Gastroesophageal sphincter (tissue), 4 donors: ENCODE results near the gene PCTP. TPM values are rescaled to one million over a fixed set of nuclear protein-coding genes. Genes with fewer than 3 reads are reported as not detected.

ENCODE experiments used
- ATAC-seq: fragments of 150-250 bp; one replicate; pipeline ENCODE4 v1.9.1; 2016; ENCODE audit warnings: mild to moderate bottlenecking, moderate library complexity
- H3K27ac ChIP-seq, 4 donors: fragments of 200-600 bp; sonication (generic) in 3 of 4; 1 replicate in 3 of 4; 2 replicates in 1 of 4; pipeline ENCODE4 v1.5.1; 2016 to 2019
- H3K27me3 ChIP-seq: fragments of 200-600 bp; sonication (generic); one replicate; pipeline ENCODE4 v1.5.1; 2019
- H3K36me3 ChIP-seq, 2 donors: fragments of 200-600 bp; sonication (generic); one replicate each; pipeline ENCODE4 v1.5.1; 2019; ENCODE audit warnings: control low read depth in 1 of 2
- H3K4me1 ChIP-seq, 3 donors: fragments of 200-600 bp; sonication (generic); 1 replicate in 2 of 3; 2 replicates in 1 of 3; pipeline ENCODE4 v1.5.1; 2016 to 2019; ENCODE audit warnings: control low read depth in 2 of 3
- H3K4me3 ChIP-seq, 2 donors: fragments of 200-600 bp; sonication (generic); one replicate each; pipeline ENCODE4 v1.5.1; 2019; ENCODE audit warnings: mild to moderate bottlenecking in 1 of 2, moderate library complexity in 1 of 2
- H3K9me3 ChIP-seq, 3 donors: fragments of 200-600 bp; sonication (generic); one replicate each; pipeline ENCODE4 v1.5.1; 2017 to 2019; ENCODE audit warnings: control low read depth in 2 of 3
- CTCF ChIP-seq, 4 experiments: fragments of 200-600 bp in 2 of 4; fragments of 450-650 bp in 2 of 4; sonication (generic) in 1 of 4; IDR thresholded peaks; one replicate each; pipeline ENCODE4 v1.5.1; 2017 to 2019; ENCODE audit warnings: antibody characterized with exemption in 4 of 4, mild to moderate bottlenecking in 2 of 4, moderate library complexity in 2 of 4
- EP300 ChIP-seq: sonication (generic); formaldehyde crosslinking; IDR thresholded peaks from one replicate; pipeline ENCODE4 v1.6.1; 2017; ENCODE audit warnings: antibody characterized with exemption, mild to moderate bottlenecking
- POLR2A ChIP-seq, 2 donors: fragments of 450-650 bp; IDR thresholded peaks; one replicate each; pipeline ENCODE4 v1.6.1; 2017; ENCODE audit warnings: antibody characterized with exemption in 2 of 2, mild to moderate bottlenecking in 2 of 2, moderate library complexity in 1 of 2
- POLR2AphosphoS5 ChIP-seq: sonication (generic); formaldehyde crosslinking; IDR thresholded peaks from one replicate; pipeline ENCODE4 v1.6.1; 2017; ENCODE audit warnings: antibody characterized with exemption
- WGBS, 2 donors: methylation state at CpG; one replicate each; pipeline ENCODE4 v1.1.5; 2018; ENCODE audit warnings: low coverage in 1 of 2; 5-methylcytosine and 5-hydroxymethylcytosine counted together
- total RNA-seq, 4 donors: library from RNA; depleted of rRNA; stranded (reverse); fragments of >200 nt; gene quantifications; one replicate each; pipeline ENCODE4 v1.1.0, GENCODE V29; 2016

Gene PCTP
- total RNA-seq: 10 to 100 TPM; 11.3 to 27.3 (median 18.8) TPM

GRCh38 chr17:55750750-55751657, at the start of gene PCTP:
Gene PCTP, plus strand, starts transcription at chr17:55751051. Its CDS starts 53 bp downstream, at chr17:55751104.
- TF ChIP-seq CTCF (IDR thresholded peaks at IDR 0.05) (peak in 3 of 4 experiments; percentile 58 to 60 (median 59)), POLR2AphosphoS5 (peak; percentile 91), EP300 (no peak), POLR2A (IDR thresholded peaks at IDR 0.05) (peak; percentile 79 to 80)
- 0% methylated on average over 3 of the region's 53 CpGs; no CpG with 5 or more reads in 1 of the 2 donors for WGBS, 2 donors
- peaks cover 0 to 12% of the 10 kb centered on the region in 2 donors for H3K36me3 ChIP-seq
- ATAC-seq: peak; percentile 99
- no peaks in the 10 kb centered on the region for H3K27me3 ChIP-seq
- peaks cover 8 to 35% (median 9%) of the 10 kb centered on the region in 3 donors for H3K4me1 ChIP-seq
- H3K4me3 ChIP-seq: peak within 1 kb of the TSS; percentile 66 to 71
- peak within 1 kb of the TSS; percentile 41 to 94 (median 88) for H3K27ac ChIP-seq
- H3K9me3 ChIP-seq: no peaks in the 10 kb centered on the region

- no peak overlapping the region for H3K27ac ChIP-seq
- TF ChIP-seq EP300: no peak
- no peak for TF ChIP-seq CTCF (IDR thresholded peaks at IDR 0.05)
- peak; percentile 31 for TF ChIP-seq POLR2AphosphoS5
- TF ChIP-seq POLR2A (IDR thresholded peaks at IDR 0.05): no peak
- H3K4me1 ChIP-seq: peaks cover 0 to 15% (median 5%) of the 10 kb centered on the region in 3 donors
- no peak overlapping the region for H3K4me3 ChIP-seq
- no peaks in the 10 kb centered on the region for H3K9me3 ChIP-seq
- WGBS, 2 donors: 53 to 63% methylated on average over 4 to 7 of the region's 7 CpGs
- H3K27me3 ChIP-seq: no peaks in the 10 kb centered on the region
- no peak for ATAC-seq
- no peaks in the 10 kb centered on the region for H3K36me3 ChIP-seq
These were observed 48.7 kb upstream of the PCTP start for GRCh38 chr17:55702150-55702549.

GRCh38 chr17:55704401-55704800, 46.5 kb upstream of the PCTP start:
- 44 to 81% methylated on average over 1 of the region's 1 CpG for WGBS, 2 donors
- Histone ChIP-seq H3K36me3 (no peaks in the 10 kb centered on the region), H3K9me3 (no peaks in the 10 kb centered on the region), H3K27ac (no peak overlapping the region), H3K4me1 (peaks cover 0 to 18% (median 4%) of the 10 kb centered on the region in 3 donors), H3K4me3 (no peak overlapping the region), H3K27me3 (no peaks in the 10 kb centered on the region)
- TF ChIP-seq POLR2A (IDR thresholded peaks at IDR 0.05): no peak
- TF ChIP-seq POLR2AphosphoS5: peak; percentile 49
- ATAC-seq: no peak

GRCh38 chr17:55705847-55706246, 45.0 kb upstream of the PCTP start:
- Histone ChIP-seq H3K9me3 (no peaks in the 10 kb centered on the region), H3K27ac (no peak overlapping the region), H3K36me3 (no peaks in the 10 kb centered on the region), H3K27me3 (no peaks in the 10 kb centered on the region), H3K4me1 (peaks cover 0 to 30% (median 3%) of the 10 kb centered on the region in 3 donors), H3K4me3 (no peak overlapping the region)
- ATAC-seq: no peak
- no peak for TF ChIP-seq EP300
- TF ChIP-seq CTCF (IDR thresholded peaks at IDR 0.05): no peak
- TF ChIP-seq POLR2AphosphoS5: no peak
- TF ChIP-seq POLR2A (IDR thresholded peaks at IDR 0.05): no peak

- ATAC-seq: peak; percentile 69
These were observed 43.8 kb upstream of the PCTP start for GRCh38 chr17:55706808-55707773.

More at GRCh38 chr17:55706808-55707773, 43.8 kb upstream of the PCTP start:
- Histone ChIP-seq H3K4me3 (no peak overlapping the region), H3K36me3 (no peaks in the 10 kb centered on the region), H3K27me3 (no peaks in the 10 kb centered on the region), H3K9me3 (no peaks in the 10 kb centered on the region), H3K4me1 (peaks cover 0 to 33% (median 3%) of the 10 kb centered on the region in 3 donors), H3K27ac (peak overlapping the region in 1 of 4 donors; percentile 21)
- TF ChIP-seq POLR2AphosphoS5 (no peak), CTCF (IDR thresholded peaks at IDR 0.05) (no peak), POLR2A (IDR thresholded peaks at IDR 0.05) (no peak), EP300 (no peak)
- 28 to 65% methylated on average over 6 to 9 of the region's 11 CpGs for WGBS, 2 donors
